Body of pancreas (tissue), 4 donors: ENCODE results near the gene LRFN2. TPM values are rescaled to one million over a fixed set of nuclear protein-coding genes. Genes with fewer than 3 reads are reported as not detected.

Experiments used
- ATAC-seq: fragments of 150-250 bp; one replicate; pipeline ENCODE4 v1.9.1; 2016
- DNase-seq, 4 donors: peaks; one replicate each; pipeline ENCODE4 v3.0.0-alpha.2; 2019
- H3K27ac ChIP-seq, 4 donors: fragments of 200-600 bp; sonication (generic); 1 replicate in 3 of 4; 2 replicates in 1 of 4; pipeline versions ENCODE4 v1.5.1 to v1.6.1; 2016 to 2019; ENCODE audit warnings: mild to moderate bottlenecking in 1 of 4, mixed read lengths in 1 of 4, moderate library complexity in 1 of 4
- H3K27me3 ChIP-seq, 2 donors: fragments of 200-600 bp; sonication (generic); one replicate each; pipeline ENCODE4 v1.6.0; 2016; ENCODE audit warnings: mild to moderate bottlenecking in 1 of 2
- H3K36me3 ChIP-seq, 2 donors: fragments of 200-600 bp; sonication (generic); replicated peaks in 1 of 2; 2 replicates each; pipeline ENCODE4 v1.5.1; 2016; ENCODE audit warnings: low read depth in 2 of 2; ENCODE audit not compliant: insufficient read depth in 1 of 2
- H3K4me1 ChIP-seq: fragments of 200-600 bp; sonication (generic); one replicate; pipeline ENCODE4 v1.6.0; 2016
- H3K4me3 ChIP-seq, 2 donors: fragments of 200-600 bp; sonication (generic); 1 replicate in 1 of 2; 2 replicates in 1 of 2; pipeline ENCODE4 v1.5.1; 2016 to 2019
- H3K9me3 ChIP-seq, 3 donors: fragments of 200-600 bp; sonication (generic); 1 replicate in 2 of 3; 2 replicates in 1 of 3; pipeline ENCODE4 v1.5.1; 2016
- POLR2A ChIP-seq, 3 donors: fragments of 450-650 bp; IDR thresholded peaks; one replicate each; pipeline ENCODE4 v1.6.1; 2016; ENCODE audit warnings: antibody characterized with exemption in 3 of 3, mild to moderate bottlenecking in 2 of 3
- WGBS, 2 donors: methylation state at CpG; one replicate each; pipeline ENCODE4 v1.1.5; 2017; 5-methylcytosine and 5-hydroxymethylcytosine counted together
- intact Hi-C: fragments of 100-400 bp; cut with DNase I; formaldehyde crosslinking; loops from one replicate; pipeline ENCODE4 v1.15.1; 2023
- total RNA-seq, 2 donors: library from RNA; depleted of rRNA; stranded (reverse); fragments of >200 nt; gene quantifications; one replicate each; pipeline ENCODE4 v1.1.0, GENCODE V29; 2016
- TF ChIP-seq, protein P1 (sequence below), 7 experiments: fragments of 450-650 bp in 4 of 7; fragments of 200-600 bp in 3 of 7; sonication (generic) in 3 of 7; IDR thresholded peaks; one replicate each; pipeline ENCODE4 v1.5.1; 2016 to 2019; ENCODE audit warnings: antibody characterized with exemption in 7 of 7

The LRFN2 gene
- total RNA-seq, 2 donors from 2014 or later: 0.33 TPM; not detected in 1

DNA sequence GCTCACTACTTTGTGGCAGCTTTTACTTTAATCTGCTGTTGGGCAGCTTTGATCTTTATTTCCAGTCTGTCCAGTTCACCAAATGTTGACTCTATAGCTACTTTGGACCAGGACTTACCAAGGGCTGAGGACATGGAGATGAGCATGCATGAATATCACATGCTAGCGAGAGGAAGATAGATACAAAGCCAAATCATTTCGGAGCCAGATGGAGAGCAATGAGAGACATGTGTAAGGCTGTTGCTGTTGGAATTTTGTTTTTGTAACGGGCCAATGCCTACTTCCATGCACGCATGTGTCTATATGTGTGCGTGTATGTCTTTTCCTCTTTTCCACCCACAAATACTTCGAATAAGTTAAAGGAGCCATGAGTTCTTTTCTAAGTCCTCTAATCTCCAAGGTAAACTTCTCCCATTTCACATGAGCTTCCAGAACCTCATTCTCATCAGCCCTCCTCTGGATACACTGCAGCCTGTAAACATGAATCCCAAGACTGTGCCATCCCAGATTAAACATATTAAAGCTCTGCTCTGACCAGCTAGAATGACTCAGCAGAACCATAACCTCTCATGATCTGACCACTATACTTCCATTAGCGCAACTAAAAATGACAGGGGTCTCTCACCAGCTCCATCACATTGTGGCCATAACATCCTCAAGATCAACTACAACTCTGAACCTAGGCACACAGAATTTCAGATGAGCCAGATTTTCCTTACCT, 160.7 kb downstream of the LRFN2 start:
- DNase-seq (no peak), ATAC-seq (no peak)
- no peaks in the 10 kb centered on the region for H3K4me1 ChIP-seq
- no peaks in the 10 kb centered on the region for H3K36me3 ChIP-seq
- WGBS, 2 donors: 92 to 94% methylated on average over 7 of the region's 7 CpGs
- TF ChIP-seq, protein P1, sequence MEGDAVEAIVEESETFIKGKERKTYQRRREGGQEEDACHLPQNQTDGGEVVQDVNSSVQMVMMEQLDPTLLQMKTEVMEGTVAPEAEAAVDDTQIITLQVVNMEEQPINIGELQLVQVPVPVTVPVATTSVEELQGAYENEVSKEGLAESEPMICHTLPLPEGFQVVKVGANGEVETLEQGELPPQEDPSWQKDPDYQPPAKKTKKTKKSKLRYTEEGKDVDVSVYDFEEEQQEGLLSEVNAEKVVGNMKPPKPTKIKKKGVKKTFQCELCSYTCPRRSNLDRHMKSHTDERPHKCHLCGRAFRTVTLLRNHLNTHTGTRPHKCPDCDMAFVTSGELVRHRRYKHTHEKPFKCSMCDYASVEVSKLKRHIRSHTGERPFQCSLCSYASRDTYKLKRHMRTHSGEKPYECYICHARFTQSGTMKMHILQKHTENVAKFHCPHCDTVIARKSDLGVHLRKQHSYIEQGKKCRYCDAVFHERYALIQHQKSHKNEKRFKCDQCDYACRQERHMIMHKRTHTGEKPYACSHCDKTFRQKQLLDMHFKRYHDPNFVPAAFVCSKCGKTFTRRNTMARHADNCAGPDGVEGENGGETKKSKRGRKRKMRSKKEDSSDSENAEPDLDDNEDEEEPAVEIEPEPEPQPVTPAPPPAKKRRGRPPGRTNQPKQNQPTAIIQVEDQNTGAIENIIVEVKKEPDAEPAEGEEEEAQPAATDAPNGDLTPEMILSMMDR (IDR thresholded peaks at IDR 0.05): no peak
- no peak for TF ChIP-seq POLR2A (IDR thresholded peaks at IDR 0.05)
- H3K27me3 ChIP-seq: no peaks in the 10 kb centered on the region
- H3K4me3 ChIP-seq: no peak overlapping the region
- intact Hi-C loops: no loop called here
- H3K9me3 ChIP-seq: no peaks in the 10 kb centered on the region
- peak overlapping the region in 1 of 4 donors; percentile 39 for H3K27ac ChIP-seq

DNA sequence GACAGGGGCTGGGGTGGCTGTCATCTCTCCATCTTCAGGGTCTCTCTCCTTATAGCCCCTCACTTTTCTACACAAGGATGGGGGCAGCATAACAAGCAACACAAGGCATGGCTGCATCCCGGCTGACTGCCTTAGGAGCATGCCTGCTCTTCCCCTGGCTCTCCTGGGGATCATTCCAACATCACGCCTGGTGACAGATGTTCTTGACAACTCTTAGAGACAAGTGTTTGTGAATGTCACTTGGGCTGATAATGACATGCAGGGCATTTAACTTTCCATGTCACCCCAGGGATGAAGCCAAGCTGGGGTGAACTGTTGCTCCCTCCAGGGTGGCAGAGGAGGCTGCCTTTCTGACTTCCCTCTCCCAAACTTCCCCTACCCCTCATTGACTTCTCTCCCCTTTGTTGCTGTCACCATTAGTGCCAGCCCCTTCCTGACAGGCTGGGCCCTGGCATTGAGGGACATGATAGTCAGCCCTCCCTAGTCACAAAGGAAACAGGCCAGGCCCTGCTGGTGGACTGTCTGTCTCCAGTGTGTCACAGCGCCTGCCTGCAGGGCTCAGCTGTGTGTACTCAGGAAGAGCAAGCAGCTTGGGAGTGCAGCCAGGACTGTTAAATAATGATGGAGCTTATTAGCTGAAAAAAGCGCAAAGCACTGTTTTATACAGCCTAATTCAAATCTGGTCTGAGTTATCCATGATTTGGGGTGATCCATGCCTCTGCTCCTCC, 161.8 kb downstream of the LRFN2 start:
- Histone ChIP-seq H3K36me3 (no peaks in the 10 kb centered on the region), H3K27ac (no peak overlapping the region), H3K4me3 (no peak overlapping the region), H3K4me1 (no peaks in the 10 kb centered on the region), H3K9me3 (no peaks in the 10 kb centered on the region), H3K27me3 (no peaks in the 10 kb centered on the region)
- intact Hi-C loops: no loop called here
- TF ChIP-seq, protein P1 (IDR thresholded peaks at IDR 0.05): no peak
- no peak for TF ChIP-seq POLR2A (IDR thresholded peaks at IDR 0.05)
- ATAC-seq (no peak), DNase-seq (peak in 3 of 4 donors; percentile 12 to 59 (median 34))
- 53 to 58% methylated on average over 4 of the region's 4 CpGs for WGBS, 2 donors

DNA sequence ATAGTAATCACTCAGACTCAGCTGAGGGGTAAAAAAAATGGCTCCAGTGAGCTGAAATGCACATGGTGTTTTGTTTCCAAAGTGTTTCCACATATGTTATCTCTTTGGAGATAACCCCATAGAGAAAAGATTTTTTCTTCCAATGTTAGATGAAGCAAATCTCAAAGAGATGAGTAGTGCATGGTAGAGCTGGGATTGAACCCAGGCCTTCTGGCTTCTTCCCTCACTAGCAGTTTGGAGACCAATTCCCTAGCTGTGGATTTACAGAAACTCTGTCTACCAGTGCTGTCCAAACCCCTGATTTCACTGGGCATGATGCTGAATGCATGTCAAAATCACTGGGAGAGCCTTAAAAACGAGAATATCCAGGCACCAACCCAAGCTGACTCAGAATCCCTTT, 165.1 kb downstream of the LRFN2 start:
- Histone ChIP-seq H3K36me3 (no peaks in the 10 kb centered on the region), H3K27ac (no peak overlapping the region), H3K9me3 (no peaks in the 10 kb centered on the region), H3K27me3 (no peaks in the 10 kb centered on the region), H3K4me3 (no peak overlapping the region), H3K4me1 (peaks cover 8% of the 10 kb centered on the region)
- TF ChIP-seq POLR2A (IDR thresholded peaks at IDR 0.05): no peak
- TF ChIP-seq, protein P1 (IDR thresholded peaks at IDR 0.05): no peak
- DNase-seq (no peak), ATAC-seq (no peak)
- 42 to 90% methylated on average over 1 of the region's 1 CpG for WGBS, 2 donors
- intact Hi-C loops: no loop called here

DNA sequence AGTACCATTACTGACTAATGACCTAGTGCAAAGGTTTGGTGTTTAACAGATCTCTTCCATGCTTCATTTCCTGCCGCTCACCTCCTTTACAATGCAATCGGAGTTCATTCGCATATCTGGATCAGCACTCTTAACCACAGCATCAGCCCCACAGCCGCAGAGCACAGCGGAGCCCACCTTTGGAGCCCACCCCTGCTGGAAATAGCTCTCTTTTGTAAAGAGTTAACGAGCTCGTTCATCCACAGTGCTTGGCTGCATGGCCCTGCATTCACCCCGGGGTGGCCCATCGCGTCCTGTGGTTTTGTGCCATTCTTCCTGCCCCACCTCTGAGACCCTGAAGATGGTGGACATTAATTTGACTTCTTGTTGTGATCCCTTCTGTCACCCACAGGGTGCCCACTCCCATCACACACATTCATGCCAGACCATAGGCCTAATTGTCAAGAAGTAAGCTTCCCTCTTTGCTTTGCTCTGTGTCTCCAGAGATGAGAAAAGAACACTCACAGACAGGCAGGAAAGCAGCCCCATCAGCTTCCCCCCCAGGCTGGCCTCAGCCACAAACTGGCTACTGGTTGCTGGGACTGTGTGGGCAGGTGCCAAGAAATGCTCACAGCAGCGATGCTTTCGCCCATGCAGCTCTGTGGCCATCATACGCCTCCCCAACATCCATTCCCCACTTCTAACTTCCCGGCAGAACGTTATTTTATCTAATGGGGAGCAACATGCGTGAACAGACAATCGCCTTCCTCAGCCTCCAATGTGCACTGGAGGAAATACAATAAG, 167.0 kb downstream of the LRFN2 start:
- H3K4me3 ChIP-seq: no peak overlapping the region
- H3K27ac ChIP-seq: no peak overlapping the region
- H3K9me3 ChIP-seq: no peaks in the 10 kb centered on the region
- TF ChIP-seq POLR2A (IDR thresholded peaks at IDR 0.05): no peak
- TF ChIP-seq, protein P1 (IDR thresholded peaks at IDR 0.05): no peak
- no peaks in the 10 kb centered on the region for H3K27me3 ChIP-seq
- intact Hi-C loops: no loop called here
- H3K36me3 ChIP-seq: no peaks in the 10 kb centered on the region
- peaks cover 8% of the 10 kb centered on the region for H3K4me1 ChIP-seq
- ATAC-seq (no peak), DNase-seq (no peak)
- 83 to 89% methylated on average over 17 of the region's 17 CpGs for WGBS, 2 donors
